ENCODE measurements around the gene ACAP3.

GRCh38 chr1:1337793-1338147 lies 30.0 kb upstream of the ACAP3 start:
- TF ChIP-seq, protein P1, sequence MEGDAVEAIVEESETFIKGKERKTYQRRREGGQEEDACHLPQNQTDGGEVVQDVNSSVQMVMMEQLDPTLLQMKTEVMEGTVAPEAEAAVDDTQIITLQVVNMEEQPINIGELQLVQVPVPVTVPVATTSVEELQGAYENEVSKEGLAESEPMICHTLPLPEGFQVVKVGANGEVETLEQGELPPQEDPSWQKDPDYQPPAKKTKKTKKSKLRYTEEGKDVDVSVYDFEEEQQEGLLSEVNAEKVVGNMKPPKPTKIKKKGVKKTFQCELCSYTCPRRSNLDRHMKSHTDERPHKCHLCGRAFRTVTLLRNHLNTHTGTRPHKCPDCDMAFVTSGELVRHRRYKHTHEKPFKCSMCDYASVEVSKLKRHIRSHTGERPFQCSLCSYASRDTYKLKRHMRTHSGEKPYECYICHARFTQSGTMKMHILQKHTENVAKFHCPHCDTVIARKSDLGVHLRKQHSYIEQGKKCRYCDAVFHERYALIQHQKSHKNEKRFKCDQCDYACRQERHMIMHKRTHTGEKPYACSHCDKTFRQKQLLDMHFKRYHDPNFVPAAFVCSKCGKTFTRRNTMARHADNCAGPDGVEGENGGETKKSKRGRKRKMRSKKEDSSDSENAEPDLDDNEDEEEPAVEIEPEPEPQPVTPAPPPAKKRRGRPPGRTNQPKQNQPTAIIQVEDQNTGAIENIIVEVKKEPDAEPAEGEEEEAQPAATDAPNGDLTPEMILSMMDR (IDR thresholded peaks at IDR 0.05; ENCODE audit: low read depth, low read length) = no peak
- TF ChIP-seq POLR2A (IDR thresholded peaks at IDR 0.05; ENCODE audit: extremely low read depth, insufficient read length) (no peak), MYC (IDR thresholded peaks at IDR 0.05; ENCODE audit: low read depth, low read length) (no peak), MAX (IDR thresholded peaks at IDR 0.05; ENCODE audit: low read depth, low read length) (no peak)
